Amniotic epithelial cell (primary cell): ENCODE results near the gene ITPRID1.

ENCODE experiments used
- DNase-seq: peaks from one replicate; pipeline ENCODE4 v3.0.0-alpha.2; 2010; ENCODE audit warnings: low read depth

Gene ITPRID1

DNA sequence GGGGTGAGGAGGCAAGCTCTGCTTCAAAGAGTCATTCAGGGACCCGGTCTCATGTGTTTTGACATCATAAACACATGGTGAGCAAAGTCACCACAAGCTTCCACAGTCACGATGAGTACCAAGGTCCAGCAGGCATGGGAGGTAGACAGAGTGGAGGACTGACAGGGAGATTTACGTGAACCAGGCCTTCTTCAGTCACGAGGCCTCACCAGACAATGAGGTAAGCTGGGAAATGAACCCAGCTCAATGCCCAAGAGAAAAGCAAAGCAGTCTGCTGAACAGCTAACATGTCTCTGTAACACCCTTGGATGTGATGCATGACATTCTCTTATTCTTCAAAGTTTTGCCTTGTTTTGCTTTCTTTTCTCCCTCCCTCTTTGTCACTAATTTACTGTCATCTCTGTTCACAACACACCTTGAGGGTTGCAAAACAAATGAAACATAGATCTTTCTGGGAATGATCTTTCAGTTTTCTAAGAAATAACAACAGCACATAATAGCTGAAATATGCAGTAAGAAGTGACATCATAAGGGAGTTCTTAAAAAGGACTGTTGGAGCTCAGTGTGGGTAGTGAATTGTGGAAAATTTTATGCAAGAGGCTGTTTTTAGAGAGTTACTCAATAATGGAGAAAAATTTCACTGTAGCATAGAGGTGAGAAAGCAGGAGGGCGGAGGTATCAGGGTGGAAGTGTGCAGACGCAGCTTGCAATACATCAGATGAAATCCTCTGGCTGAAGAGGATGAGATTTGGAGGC is 182.1 kb downstream of the ITPRID1 start:
- no peak for DNase-seq

DNA sequence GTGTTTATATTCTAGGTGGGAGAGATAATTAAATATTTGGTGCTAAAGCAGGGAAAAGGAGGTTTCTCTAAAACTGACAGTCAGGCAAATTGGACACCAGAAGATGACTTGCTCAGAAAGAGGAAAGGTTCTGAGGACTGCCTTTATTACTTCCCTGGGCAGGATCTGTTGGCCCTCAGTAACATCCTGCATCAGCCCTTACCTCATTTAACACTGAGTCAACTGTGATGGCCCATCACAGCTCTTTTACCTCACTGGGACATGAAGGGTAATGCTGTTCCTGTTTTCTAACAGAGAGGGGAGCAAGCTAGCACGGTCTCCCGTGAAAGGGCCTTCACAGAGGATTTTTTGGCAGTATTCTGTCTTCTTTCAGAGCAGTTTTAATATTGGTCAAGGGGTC is 185.2 kb downstream of the ITPRID1 start:
- DNase-seq: no peak

DNA sequence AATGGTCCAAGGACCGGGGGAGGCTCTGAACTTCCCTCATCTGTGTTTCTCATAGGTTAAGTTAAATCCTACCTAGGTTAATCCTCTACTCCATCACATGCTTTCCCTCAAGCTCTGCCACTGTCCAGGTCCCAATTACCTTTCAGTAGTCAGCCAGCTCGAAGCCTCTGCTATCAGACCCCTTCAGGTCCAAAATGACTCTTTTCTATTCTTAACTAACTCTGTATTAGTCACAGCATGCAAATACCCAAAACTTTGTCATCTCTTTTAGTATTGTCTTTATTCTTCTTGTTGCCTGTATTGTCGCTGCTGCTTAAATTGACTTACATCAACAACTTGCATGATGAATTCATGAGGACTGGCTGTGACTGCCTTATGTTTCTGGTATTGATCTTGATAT is 188.5 kb downstream of the ITPRID1 start:
- DNase-seq: no peak

DNA sequence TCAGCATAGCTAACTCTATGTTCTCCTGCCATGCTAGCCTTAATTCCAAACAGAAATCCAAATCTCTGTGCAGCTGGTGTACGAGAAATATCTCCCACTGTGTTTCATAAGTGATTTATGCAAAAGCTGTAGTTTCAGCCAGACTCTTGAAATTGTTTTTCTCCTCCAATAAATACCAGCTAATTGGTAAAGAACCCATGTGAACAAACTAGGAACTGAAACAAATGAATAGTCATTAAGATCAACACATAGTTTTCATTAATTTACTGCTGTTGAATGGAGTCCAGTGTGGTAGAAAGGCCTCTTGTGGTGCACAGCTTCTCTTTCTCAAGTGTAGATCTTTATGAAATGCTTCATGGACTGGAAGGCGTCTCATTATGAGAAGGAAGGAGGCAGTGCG is 191.5 kb downstream of the ITPRID1 start:
- no peak for DNase-seq

DNA sequence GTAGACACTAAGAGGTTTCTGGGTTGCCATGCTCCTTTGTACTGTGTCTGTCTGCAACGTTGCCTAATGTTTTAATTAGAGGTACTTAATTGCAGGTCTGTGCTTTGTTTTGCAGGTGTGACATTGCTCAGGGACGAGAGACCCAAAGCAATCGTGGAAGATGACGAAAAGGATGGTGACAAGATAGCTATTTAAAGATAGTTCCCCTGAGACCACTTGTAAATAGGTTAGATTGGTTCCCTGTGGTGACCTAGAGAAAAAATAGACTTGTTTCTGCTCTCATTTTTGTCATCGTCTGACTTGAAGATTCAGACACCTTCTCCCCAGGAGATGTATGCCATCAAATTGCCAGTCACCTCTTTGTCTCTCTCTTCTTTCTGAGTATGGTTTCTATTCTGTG is 193.2 kb downstream of the ITPRID1 start:
- no peak for DNase-seq
